AG09319 (cell line): Measurements from ENCODE around the gene GRIP1.

ENCODE experiments used
- DNase-seq: peaks from one replicate; pipeline ENCODE4 v3.0.0-alpha.2; 2010; ENCODE audit warnings: low read depth; ENCODE audit errors: extremely low read depth
- TF ChIP-seq, protein P1 (sequence below): IDR thresholded peaks from 2 replicates; pipeline ENCODE4 v1.5.1; 2011; ENCODE audit warnings: low read depth, mild to moderate bottlenecking, inconsistent platforms, low read length, moderate library complexity

Gene GRIP1

DNA sequence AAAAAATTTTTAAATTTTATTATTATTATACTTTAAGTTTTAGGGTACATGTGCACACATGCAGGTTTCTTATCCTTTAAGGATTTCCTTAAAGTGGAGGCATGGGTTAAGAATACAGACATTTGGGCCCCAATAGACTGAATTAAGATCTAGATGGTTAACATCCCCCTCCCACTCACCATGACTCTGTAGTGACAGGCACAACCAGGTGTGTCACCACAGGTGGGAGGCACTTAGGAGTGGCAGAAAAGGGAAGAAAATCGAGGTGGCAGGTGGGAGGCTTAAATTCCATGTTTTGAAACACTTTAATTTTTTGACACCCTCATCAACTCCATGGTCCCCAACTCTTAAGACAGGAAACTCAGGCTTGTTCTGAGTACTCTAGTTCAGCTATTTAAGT lies 37.6 kb upstream of the GRIP1 start:
- no peak for DNase-seq
- TF ChIP-seq, protein P1, sequence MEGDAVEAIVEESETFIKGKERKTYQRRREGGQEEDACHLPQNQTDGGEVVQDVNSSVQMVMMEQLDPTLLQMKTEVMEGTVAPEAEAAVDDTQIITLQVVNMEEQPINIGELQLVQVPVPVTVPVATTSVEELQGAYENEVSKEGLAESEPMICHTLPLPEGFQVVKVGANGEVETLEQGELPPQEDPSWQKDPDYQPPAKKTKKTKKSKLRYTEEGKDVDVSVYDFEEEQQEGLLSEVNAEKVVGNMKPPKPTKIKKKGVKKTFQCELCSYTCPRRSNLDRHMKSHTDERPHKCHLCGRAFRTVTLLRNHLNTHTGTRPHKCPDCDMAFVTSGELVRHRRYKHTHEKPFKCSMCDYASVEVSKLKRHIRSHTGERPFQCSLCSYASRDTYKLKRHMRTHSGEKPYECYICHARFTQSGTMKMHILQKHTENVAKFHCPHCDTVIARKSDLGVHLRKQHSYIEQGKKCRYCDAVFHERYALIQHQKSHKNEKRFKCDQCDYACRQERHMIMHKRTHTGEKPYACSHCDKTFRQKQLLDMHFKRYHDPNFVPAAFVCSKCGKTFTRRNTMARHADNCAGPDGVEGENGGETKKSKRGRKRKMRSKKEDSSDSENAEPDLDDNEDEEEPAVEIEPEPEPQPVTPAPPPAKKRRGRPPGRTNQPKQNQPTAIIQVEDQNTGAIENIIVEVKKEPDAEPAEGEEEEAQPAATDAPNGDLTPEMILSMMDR, result no peak

DNA sequence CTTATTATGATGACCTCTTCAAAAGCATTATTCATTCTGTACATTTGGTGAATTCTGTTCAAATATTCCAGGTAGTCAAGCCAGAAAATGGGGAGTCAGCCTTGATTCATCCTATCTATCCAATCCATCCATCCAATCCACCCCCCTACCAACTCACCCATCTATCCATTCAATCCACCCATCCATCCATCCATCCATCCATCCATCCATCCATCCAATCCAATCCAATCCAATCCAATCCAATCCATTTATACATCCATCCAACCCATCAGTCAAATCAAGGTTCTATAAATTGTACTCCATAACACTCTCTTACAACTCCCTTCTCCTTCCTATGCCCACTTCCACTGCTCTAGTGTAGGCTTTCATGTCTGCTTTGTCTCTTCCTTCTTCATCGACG lies 35.8 kb upstream of the GRIP1 start:
- DNase-seq, result no peak
- TF ChIP-seq, protein P1, result no peak

DNA sequence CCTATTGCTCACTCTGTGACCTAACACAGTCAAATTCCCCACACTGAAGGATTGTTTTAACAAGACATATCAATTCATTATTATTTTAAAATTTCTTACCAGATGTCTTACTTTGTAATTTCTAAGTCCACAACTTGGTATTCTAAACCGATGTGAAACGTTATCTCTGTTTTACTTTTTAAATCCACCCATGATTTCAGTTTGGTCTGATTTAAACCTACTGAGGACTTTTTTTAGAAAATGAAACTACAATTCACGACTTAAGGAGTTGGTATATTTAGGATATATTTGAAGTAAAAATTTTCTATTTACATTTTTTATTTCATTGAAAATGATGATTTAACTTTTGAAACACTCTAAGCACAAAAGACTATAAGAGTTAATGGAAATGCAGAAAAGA lies 35.1 kb upstream of the GRIP1 start:
- no peak for DNase-seq
- TF ChIP-seq, protein P1, result no peak

DNA sequence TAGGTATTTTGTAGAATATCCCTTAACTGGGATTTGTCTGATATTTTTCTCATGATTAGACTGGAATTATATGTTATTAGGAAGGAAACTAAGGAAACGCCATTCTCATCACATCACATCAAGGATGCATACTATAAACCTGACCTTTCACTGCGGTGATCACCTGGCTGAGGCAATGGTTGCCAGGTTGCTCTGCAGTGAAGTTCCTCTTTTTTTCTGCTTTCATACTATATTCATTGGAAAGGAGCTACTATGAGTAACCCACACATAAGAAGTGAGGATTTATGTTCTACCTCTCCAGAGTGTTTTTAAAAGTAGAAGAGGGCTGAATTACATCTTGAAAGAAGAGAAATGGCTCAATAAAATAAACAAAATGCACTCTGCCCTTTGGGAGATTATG lies 31.0 kb upstream of the GRIP1 start:
- TF ChIP-seq, protein P1, result no peak
- no peak for DNase-seq

DNA sequence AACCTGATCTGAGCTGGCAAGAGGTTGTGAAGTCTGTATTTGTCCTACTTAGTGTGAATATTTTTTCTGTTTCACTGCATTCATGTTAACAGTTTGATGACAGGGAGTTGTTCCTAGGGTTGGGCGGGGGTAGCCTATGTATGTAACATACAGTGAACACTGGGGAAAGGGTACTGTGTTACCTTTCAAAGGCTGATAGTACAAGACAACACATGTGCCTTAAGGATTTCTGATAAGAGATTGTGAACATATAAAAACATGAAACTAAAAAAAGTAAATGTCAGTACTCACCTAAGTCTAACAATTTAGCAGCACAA lies 30.5 kb upstream of the GRIP1 start:
- TF ChIP-seq, protein P1, result no peak; the same call in 1 of the 2 replicates
- DNase-seq, result no peak

DNA sequence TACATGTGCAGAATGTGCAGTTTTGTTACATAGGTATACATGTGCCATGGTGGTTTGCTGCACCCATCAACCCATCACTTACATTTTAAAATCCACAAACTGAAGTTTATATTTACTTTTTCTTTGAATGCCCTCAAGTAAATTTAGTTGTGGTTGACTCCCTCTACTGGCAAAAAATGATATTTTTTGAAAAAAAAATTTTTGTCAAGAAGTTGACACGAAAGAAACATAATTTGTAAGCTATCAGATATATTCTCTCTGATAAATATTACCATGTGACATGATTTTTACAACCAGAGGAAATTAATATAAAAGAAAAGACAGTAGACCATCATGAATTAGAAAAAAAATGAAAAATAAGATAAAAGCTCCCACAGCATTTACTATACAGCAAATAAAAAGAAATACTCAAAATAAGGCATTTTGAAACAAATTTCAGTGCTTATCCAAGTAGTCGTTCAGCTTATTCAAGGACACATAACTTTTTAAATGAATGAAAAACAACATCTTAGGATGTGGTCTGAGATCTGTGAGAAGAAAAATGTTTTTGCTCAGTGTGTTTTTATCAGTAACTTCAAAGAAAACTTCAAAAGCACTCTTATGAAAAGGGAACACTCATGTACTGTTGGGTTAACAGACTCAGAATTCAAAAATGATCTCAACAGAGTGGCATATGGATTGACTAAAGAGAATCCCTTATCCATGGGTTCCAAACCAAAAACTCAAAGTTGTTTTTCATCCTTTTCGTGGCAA lies 30.0 kb upstream of the GRIP1 start:
- TF ChIP-seq, protein P1, result peak; percentile 47

DNA sequence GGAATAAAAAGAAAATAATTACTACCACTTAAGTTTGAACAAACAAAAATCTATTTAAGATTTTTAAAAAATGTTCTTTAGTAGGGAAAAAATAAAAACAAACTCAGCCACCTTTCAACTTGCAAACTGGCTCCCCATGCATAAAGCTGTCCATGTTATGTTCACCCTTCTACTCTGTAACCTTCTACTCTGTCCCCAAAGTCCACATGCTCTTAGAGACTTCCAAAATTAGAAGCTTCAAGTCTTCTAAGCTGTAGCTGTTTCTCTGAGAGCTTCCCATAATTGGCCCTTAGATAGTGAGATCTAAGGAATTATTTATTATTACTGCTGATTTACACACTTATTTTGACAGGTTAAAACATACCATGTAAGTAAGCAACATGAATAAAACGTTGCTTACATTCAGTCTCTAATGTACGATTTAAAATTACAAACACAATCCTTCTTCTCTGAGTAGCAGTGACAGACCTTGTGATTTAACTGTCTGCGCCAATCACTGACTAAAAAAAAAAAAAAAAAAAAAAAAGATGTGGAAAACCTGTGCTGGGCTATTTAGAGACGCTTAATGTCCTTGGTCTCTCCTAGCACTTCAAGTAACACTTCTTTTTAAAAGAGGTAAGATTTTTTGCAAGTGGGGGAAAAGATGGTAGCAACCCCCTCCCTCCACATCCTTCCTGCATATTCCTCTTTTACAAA lies 28.3 kb upstream of the GRIP1 start:
- DNase-seq, result no peak
- TF ChIP-seq, protein P1, result no peak

More for the DNA sequence above, 30.0 kb upstream of the GRIP1 start:
- no peak for DNase-seq
